Aorta (tissue), 5 donors: ENCODE data around the gene PLAAT3. TPM values are rescaled to one million over a fixed set of nuclear protein-coding genes. Genes with fewer than 3 reads are reported as not detected.
"Not testable (repeated sequence)": the region's sequence is repeated elsewhere in the genome, so short reads cannot be mapped to it uniquely, and the experiment has no call there.

Experiments used
- ATAC-seq: fragments of 200-7000 bp; cut with Tn5 transposase; one replicate; pipeline ENCODE4 v1.9.1; 2022; ENCODE audit warnings: moderate library complexity; ENCODE audit not compliant: low FRiP score
- DNase-seq, 2 donors: peaks; one replicate each; pipeline ENCODE4 v3.0.0-alpha.2; 2020
- H3K27ac ChIP-seq, 2 donors: one replicate each; pipeline ENCODE4 v1.5.1; 2013; ENCODE audit warnings: low read length in 2 of 2, mild to moderate bottlenecking in 2 of 2, moderate library complexity in 2 of 2, control low read depth in 1 of 2, inconsistent platforms in 1 of 2, low read depth in 1 of 2
- H3K27me3 ChIP-seq, 2 donors: one replicate each; pipeline ENCODE4 v1.6.1; 2013; ENCODE audit warnings: control low read depth in 1 of 2, low read length in 1 of 2, mild to moderate bottlenecking in 1 of 2, moderate library complexity in 1 of 2; ENCODE audit not compliant: insufficient read depth in 2 of 2, control insufficient read depth in 1 of 2
- H3K36me3 ChIP-seq, 2 donors: one replicate each; pipeline ENCODE4 v1.6.1; 2013; ENCODE audit warnings: control low read depth in 1 of 2, low read length in 1 of 2, mild to moderate bottlenecking in 1 of 2; ENCODE audit not compliant: insufficient read depth in 2 of 2, control insufficient read depth in 1 of 2
- H3K4me1 ChIP-seq, 2 donors: one replicate each; pipeline ENCODE4 v1.6.1; 2013; ENCODE audit warnings: low read length in 2 of 2, control low read depth in 1 of 2, mild to moderate bottlenecking in 1 of 2, moderate library complexity in 1 of 2; ENCODE audit not compliant: insufficient read depth in 2 of 2, control insufficient read depth in 1 of 2
- H3K4me3 ChIP-seq, 2 donors: one replicate each; pipeline ENCODE4 v1.5.1; 2013; ENCODE audit warnings: low read length in 2 of 2, control low read depth in 1 of 2, mild to moderate bottlenecking in 1 of 2
- H3K9me3 ChIP-seq: one replicate; pipeline ENCODE4 v1.6.1; 2013; ENCODE audit warnings: mild to moderate bottlenecking, low read length; ENCODE audit not compliant: control insufficient read depth
- WGBS, 2 donors: extraction: QIAGEN DNeasy Blood & Tissue Kit; methylation state at CpG; one replicate each; pipeline ENCODE4 v1.1.7; 2013; 5-methylcytosine and 5-hydroxymethylcytosine counted together
- intact Hi-C, 2 donors: fragments of 100-400 bp; cut with DNase I; formaldehyde crosslinking; loops; one replicate each; pipeline versions ENCODE4 v1.14.2 to v1.15.0; 2022
- polyA plus RNA-seq, 2 donors: library from polyadenylated mRNA; stranded (reverse); fragments of 200-250 nt; gene quantifications; one replicate each; pipeline ENCODE4 v1.2.3, GENCODE V29; 2013
- total RNA-seq, 2 donors: library from RNA; stranded (reverse); fragmentation: NEBNext Ultra II Directional; extraction: Animal tissue kit (Norgen Biotek cat#: 25700); gene quantifications; one replicate each; pipeline ENCODE4 v1.2.1, GENCODE V29; 2021
- donor health status: healthy with polysubstance abuse.
- donor health status: Bipolar disorder and iron deficiency.
- donor health status: DM: no; HTN: no; CAD: no.
- donor health status: DM: no; HTN: no; CAD: no.
- donor health status: DM: yes; HTN: yes; CAD: no.

PLAAT3 gene
- total and polyA plus RNA-seq, 4 donors, result 47.2 to 69.5 (median 57.6) TPM

DNA sequence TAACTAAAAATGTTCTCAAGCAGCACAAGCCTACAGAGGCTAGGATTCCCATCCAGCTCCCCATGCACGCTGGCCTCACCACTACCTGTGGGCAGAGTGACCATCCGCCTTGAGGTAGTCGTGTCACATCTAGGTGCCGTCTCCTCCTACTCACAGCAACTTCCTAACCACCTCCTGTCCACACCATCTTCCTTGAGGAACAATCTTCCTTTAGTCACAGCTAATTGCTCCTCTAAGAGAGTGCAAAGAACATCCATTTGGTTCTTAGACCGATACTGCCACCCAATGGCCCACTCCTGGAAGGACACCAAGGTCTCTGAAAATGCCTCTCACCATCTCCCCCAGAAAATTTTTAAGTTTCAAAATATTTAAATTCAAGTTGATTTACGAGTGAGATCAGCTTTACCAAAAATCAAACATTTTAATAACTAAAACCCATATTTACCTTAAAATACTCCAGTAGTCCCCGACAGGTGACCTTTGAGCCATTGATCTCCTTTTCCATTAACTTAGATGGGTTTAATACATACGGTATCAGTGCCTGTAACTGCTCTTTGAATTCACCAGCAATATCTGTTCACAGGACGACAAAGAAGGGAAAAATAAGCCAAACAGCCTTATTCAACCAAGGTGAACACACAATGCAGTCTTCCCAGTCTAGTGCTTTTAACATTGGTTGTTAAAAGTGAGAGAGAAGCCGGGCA is 21.7 kb upstream of the PLAAT3 start:
- intact Hi-C loops, result loop anchor here (1.0 to 10.0 kb wide), 3 partner anchors 158 to 751 kb away; partner anchors contain the start of gene SLC3A2 (in 1 of the 2)

DNA sequence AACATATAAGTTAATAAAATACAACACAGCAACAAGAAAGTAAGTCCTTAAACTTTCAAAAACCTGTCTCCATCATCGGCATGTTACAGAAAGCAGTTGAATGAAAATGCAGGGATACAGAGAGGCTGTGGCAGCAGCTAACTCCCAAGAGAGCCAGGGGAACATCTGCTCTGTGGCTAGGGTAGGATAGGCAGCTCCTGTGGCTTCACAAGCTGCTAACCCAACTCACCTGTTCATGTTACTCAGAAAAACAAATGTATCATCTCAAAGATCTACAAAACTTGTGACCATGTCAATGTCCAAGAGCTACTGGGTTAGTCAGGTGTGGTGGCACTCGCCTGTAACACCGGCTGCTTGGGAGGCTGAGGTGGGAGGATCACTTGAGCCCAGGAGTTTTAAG is 15.2 kb upstream of the PLAAT3 start:
- intact Hi-C loops, result no loop called here

More for the DNA sequence above, 21.7 kb upstream of the PLAAT3 start:
- ATAC-seq (peak; percentile 87), DNase-seq (peak in 1 of 2 donors; percentile 59)
- H3K36me3 ChIP-seq, result peaks cover 0 to 3% of the 10 kb centered on the region in 2 donors
- no peak overlapping the region for H3K27ac ChIP-seq
- no peak overlapping the region for H3K4me3 ChIP-seq
- H3K9me3 ChIP-seq, result no peaks in the 10 kb centered on the region
- H3K4me1 ChIP-seq, result no peaks in the 10 kb centered on the region
- no peaks in the 10 kb centered on the region for H3K27me3 ChIP-seq
- WGBS, 2 donors, result 57 to 60% methylated on average over 10 of the region's 10 CpGs

DNA sequence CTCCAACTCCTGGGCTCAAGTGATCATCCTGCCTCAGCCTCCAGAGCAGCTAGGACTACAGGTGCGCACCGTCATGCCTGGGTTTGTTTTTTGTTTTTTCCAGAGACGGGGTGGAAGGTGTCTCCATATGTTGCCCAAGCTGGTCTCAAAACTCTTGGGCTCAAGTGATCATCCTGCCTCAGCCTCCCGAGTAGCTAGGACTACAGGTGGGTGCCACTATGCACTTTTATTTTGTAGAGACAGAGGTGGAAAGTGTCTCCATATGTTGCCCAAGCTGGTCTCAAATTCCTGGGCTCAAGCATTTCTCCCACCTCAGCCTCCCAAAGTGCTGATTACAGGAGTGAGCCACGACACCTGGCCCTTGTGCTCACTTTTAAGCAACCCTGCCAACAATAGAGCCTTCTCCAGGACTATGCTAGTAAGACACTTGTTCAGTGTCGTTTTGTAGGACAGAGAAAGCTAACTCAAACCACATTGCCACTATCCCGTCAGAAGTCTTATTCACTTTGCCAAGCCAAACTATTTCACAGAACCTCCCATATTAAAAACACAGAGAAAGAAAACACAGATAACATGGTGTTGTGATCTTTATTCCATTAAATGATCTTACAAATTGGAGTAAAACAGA is 9.4 kb upstream of the PLAAT3 start:
- no peaks in the 10 kb centered on the region for H3K9me3 ChIP-seq
- 43 to 45% methylated on average over 7 of the region's 7 CpGs for WGBS, 2 donors
- H3K27me3 ChIP-seq, result no peaks in the 10 kb centered on the region
- ATAC-seq (peak; percentile 36), DNase-seq (no peak)
- no peaks in the 10 kb centered on the region for H3K4me1 ChIP-seq
- no peak overlapping the region for H3K27ac ChIP-seq
- intact Hi-C loops, result no loop called here
- no peak overlapping the region for H3K4me3 ChIP-seq
- H3K36me3 ChIP-seq, result no peaks in the 10 kb centered on the region

More for the DNA sequence above, 15.2 kb upstream of the PLAAT3 start:
- peaks cover 0 to 12% of the 10 kb centered on the region in 2 donors for H3K36me3 ChIP-seq
- H3K4me1 ChIP-seq, result no peaks in the 10 kb centered on the region
- H3K9me3 ChIP-seq, result no peaks in the 10 kb centered on the region
- no peak for ATAC-seq
- DNase-seq, result no peak
- no peaks in the 10 kb centered on the region for H3K27me3 ChIP-seq
- 95 to 97% methylated on average over 3 of the region's 3 CpGs for WGBS, 2 donors
- no peak overlapping the region for H3K27ac ChIP-seq
- no peak overlapping the region for H3K4me3 ChIP-seq

DNA sequence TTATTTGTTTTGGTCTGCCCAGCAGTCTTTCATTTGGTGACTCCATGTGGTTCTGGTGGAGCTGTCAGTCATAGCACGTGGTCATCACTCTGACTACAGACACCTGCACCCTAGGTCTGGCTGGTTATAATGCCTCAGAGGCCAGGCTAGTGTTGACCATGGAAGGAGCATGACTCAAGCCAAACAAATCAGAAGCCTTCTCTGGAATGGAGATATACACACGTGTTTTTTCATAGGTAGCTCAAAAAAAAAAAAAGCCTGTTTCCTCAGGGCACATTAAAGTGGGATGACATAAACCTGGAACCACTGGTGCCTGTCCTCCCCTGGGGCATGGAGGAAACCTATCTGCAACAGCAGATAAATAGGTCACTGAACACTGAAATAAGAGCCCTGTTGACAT is 8.1 kb upstream of the PLAAT3 start:
- no peak for DNase-seq
- intact Hi-C loops, result no loop called here
- ATAC-seq, result no peak
- H3K36me3 ChIP-seq, result no peaks in the 10 kb centered on the region
- H3K4me3 ChIP-seq, result no peak overlapping the region
- H3K9me3 ChIP-seq, result no peaks in the 10 kb centered on the region
- no peaks in the 10 kb centered on the region for H3K27me3 ChIP-seq
- 32 to 42% methylated on average over 2 of the region's 2 CpGs for WGBS, 2 donors
- no peak overlapping the region for H3K27ac ChIP-seq
- H3K4me1 ChIP-seq, result no peaks in the 10 kb centered on the region

DNA sequence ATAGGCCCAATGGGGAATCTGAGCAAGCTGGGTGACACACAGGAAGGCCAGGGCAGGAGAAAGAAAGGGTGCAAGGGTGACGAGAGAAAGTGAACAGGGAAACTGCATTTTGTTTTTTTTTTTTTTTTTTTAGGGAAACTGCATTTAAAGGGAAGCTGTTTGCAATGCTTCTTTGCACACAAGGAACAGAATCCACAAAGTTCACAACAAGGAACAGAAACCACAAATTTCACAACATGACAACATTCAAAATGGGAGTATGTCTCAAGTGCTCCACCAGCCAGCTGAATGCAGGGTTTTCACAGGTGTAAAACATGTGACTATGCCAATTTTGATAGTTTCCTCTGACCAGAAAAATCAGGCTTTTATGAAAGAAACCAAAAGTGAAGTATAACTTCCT is 6.8 kb upstream of the PLAAT3 start:
- Histone ChIP-seq H3K27ac (no peak overlapping the region), H3K36me3 (no peaks in the 10 kb centered on the region), H3K4me1 (no peaks in the 10 kb centered on the region), H3K27me3 (no peaks in the 10 kb centered on the region), H3K9me3 (no peaks in the 10 kb centered on the region), H3K4me3 (no peak overlapping the region)
- no peak for DNase-seq
- WGBS, 2 donors, result 60 to 76% methylated on average over 1 of the region's 1 CpG
- ATAC-seq, result no peak
- intact Hi-C loops, result no loop called here

DNA sequence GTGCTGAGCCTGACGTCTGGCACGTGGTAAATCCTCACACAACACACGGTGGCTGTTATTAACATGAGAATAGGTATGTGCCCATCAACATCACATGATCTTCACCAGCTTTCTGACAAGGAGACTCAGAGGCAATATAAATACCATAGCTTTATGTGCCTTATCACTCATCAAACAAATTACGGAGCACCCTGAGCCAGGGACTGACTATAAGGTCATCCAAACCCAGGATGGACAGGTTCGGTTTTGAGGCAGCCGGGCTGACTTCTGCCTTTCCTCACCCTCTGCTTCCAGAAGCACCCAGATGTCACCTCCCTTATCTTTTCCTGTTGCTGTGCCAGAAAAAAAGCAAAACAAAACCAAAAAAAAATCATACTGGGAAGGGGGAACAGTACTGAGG is 5.7 kb upstream of the PLAAT3 start:
- intact Hi-C loops, result no loop called here
- Histone ChIP-seq H3K27ac (no peak overlapping the region), H3K36me3 (no peaks in the 10 kb centered on the region), H3K4me1 (no peaks in the 10 kb centered on the region), H3K9me3 (no peaks in the 10 kb centered on the region), H3K4me3 (no peak overlapping the region), H3K27me3 (no peaks in the 10 kb centered on the region)
- ATAC-seq (no peak), DNase-seq (no peak)
- WGBS, 2 donors, result 59 to 62% methylated on average over 6 of the region's 6 CpGs

DNA sequence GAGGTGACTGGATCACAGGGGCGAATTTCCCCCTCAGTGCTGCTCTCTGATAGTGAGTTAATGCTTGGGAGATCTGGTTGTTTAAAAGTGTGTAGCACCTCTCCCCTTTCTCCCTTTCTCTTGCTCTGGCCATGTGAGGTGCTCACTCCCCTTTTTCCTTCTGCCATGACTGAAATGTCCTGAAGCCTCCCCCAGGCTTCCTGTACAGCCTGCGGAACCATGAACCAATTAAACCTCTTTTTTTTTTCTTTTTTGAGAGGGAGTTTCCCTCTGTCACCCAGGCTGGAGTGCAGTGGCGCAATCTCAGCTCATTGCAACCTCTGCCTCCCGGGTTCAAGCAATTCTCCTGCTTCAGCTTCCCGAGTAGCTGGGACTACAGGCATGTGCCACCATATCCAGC is 3.5 kb upstream of the PLAAT3 start:
- H3K4me3 ChIP-seq, DNase-seq, H3K9me3 ChIP-seq, H3K27ac ChIP-seq, intact Hi-C loops, ATAC-seq, H3K4me1 ChIP-seq, H3K27me3 ChIP-seq, H3K36me3 ChIP-seq: not testable (repeated sequence)
- 95 to 96% methylated on average over 5 of the region's 5 CpGs for WGBS, 2 donors

DNA sequence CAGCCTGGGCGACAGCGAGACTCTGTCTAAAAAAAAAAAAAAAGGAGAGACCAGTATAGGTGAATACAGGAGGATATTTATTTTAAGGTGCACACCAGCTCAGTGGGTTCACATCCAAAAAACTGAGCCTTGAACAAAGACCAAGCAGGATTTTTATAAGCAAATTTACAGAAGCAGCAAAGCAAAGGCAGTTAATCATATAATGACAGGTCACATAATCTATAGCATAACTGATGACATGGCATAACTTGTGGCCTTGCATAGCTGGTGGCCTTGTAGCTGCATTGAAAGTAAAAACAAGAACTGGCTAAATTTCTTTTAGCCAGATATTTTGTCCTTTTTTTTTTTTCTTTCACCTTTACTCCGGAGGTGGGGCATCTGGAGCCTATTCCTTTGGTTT is 2.7 kb upstream of the PLAAT3 start:
- H3K36me3 ChIP-seq, result no peaks in the 10 kb centered on the region
- no peak overlapping the region for H3K4me3 ChIP-seq
- no peak overlapping the region for H3K27ac ChIP-seq
- no peaks in the 10 kb centered on the region for H3K27me3 ChIP-seq
- ATAC-seq, result no peak
- WGBS, 2 donors, result 86 to 87% methylated on average over 3 of the region's 3 CpGs
- no peaks in the 10 kb centered on the region for H3K4me1 ChIP-seq
- H3K9me3 ChIP-seq, result no peaks in the 10 kb centered on the region
- intact Hi-C loops, result no loop called here
- DNase-seq, result no peak
